Naive thymus-derived CD4-positive, alpha-beta T cell (primary cell): Measurements from ENCODE around the gene DRGX. TPM values are rescaled to one million over a fixed set of nuclear protein-coding genes. Genes with fewer than 3 reads are reported as not detected.

Experiments
- ATAC-seq: fragments of 150-1000 bp; cut with Tn5 transposase; 2 replicates; pipeline ENCODE4 v1.10.0; 2021; ENCODE audit warnings: mild to moderate bottlenecking, moderate library complexity
- CTCF ChIA-PET: fragments of 350-600 bp; sonication (Branson Sonifier 250); formaldehyde crosslinking; loops from one replicate; lab custom pipeline; 2021; ENCODE audit warnings: antibody characterized with exemption; lab: Charles Lee
- POLR2A ChIA-PET: fragments of 350-600 bp; sonication (Branson Sonifier 250); formaldehyde crosslinking; loops from one replicate; lab custom pipeline; 2021; ENCODE audit warnings: antibody characterized with exemption, inconsistent platforms; lab: Charles Lee
- DNase-seq, 9 donors: peaks; one replicate each; pipeline versions ENCODE4 v3.0.0 to v3.0.0-alpha.2; 2020 to 2022; ENCODE audit warnings: mixed read lengths in 1 of 9
- H3K27ac ChIP-seq: one replicate; pipeline ENCODE4 v1.7.0; 2013; ENCODE audit warnings: mild to moderate bottlenecking, low read depth, low read length, moderate library complexity
- H3K27me3 ChIP-seq, 2 donors: one replicate each; pipeline ENCODE4 v1.7.0; 2013; ENCODE audit warnings: low read length in 2 of 2, mild to moderate bottlenecking in 2 of 2, moderate library complexity in 2 of 2; ENCODE audit not compliant: control insufficient read depth in 2 of 2, insufficient read depth in 2 of 2
- H3K36me3 ChIP-seq, 3 experiments: 1 replicate in 2 of 3; 2 replicates in 1 of 3; pipeline ENCODE4 v1.7.0; 2013; ENCODE audit warnings: low read length in 3 of 3, mild to moderate bottlenecking in 3 of 3, moderate library complexity in 1 of 3; ENCODE audit not compliant: insufficient read depth in 3 of 3, control insufficient read depth in 2 of 3
- H3K4me1 ChIP-seq, 2 donors: one replicate each; pipeline ENCODE4 v1.7.0; 2013; ENCODE audit warnings: low read length in 2 of 2, mild to moderate bottlenecking in 2 of 2, moderate library complexity in 1 of 2; ENCODE audit not compliant: control insufficient read depth in 2 of 2, insufficient read depth in 2 of 2
- H3K4me3 ChIP-seq: 2 replicates; pipeline ENCODE4 v1.7.0; 2013; ENCODE audit warnings: mild to moderate bottlenecking, low read length
- H3K9me3 ChIP-seq, 3 experiments: 1 replicate in 2 of 3; 2 replicates in 1 of 3; pipeline ENCODE4 v1.7.0; 2013; ENCODE audit warnings: low read length in 3 of 3; ENCODE audit not compliant: control insufficient read depth in 2 of 3
- H3K27ac Mint-ChIP-seq, 9 donors: one replicate each; pipeline ENCODE4 v1.8.0; 2020 to 2022; ENCODE audit warnings: mixed read lengths in 9 of 9, mild to moderate bottlenecking in 8 of 9, moderate library complexity in 5 of 9, inconsistent platforms in 2 of 9
- H3K27me3 Mint-ChIP-seq, 5 donors: one replicate each; pipeline ENCODE4 v1.8.0; 2021 to 2022; ENCODE audit warnings: mixed read lengths in 5 of 5, mild to moderate bottlenecking in 1 of 5
- H3K36me3 Mint-ChIP-seq, 5 donors: one replicate each; pipeline ENCODE4 v1.8.0; 2020 to 2022; ENCODE audit warnings: mixed read lengths in 5 of 5, mild to moderate bottlenecking in 3 of 5, inconsistent platforms in 1 of 5
- H3K4me1 Mint-ChIP-seq, 7 donors: one replicate each; pipeline ENCODE4 v1.8.0; 2020 to 2022; ENCODE audit warnings: mixed read lengths in 7 of 7, mild to moderate bottlenecking in 3 of 7, inconsistent platforms in 1 of 7
- H3K4me3 Mint-ChIP-seq, 10 donors: one replicate each; pipeline ENCODE4 v1.8.0; 2020 to 2022; ENCODE audit warnings: mild to moderate bottlenecking in 10 of 10, mixed read lengths in 10 of 10, moderate library complexity in 6 of 10, inconsistent platforms in 2 of 10
- H3K9me3 Mint-ChIP-seq, 11 donors: one replicate each; pipeline ENCODE4 v1.8.0; 2020 to 2022; ENCODE audit warnings: mixed read lengths in 11 of 11, mild to moderate bottlenecking in 4 of 11, inconsistent platforms in 1 of 11, moderate library complexity in 1 of 11
- intact Hi-C, 2 donors: fragments of 100-400 bp; cut with micrococcal nuclease; formaldehyde crosslinking; loops; one replicate each; pipeline ENCODE4 v1.15.1; 2023
- polyA plus RNA-seq, 2 donors: library from polyadenylated mRNA; unstranded; fragments of 300-500 nt; fragmentation: Illumina TruSeq; gene quantifications; one replicate each; pipeline ENCODE4 v1.2.3, GENCODE V29; 2021
- total RNA-seq, 6 experiments: library from RNA in 5 of 6; stranded (reverse) in 5 of 6; gene quantifications; 1 replicate in 5 of 6; 2 replicates in 1 of 6; pipeline ENCODE4 v1.2.3 and lab custom pipeline; 2021 to 2026

DRGX gene
- total and polyA plus RNA-seq, 7 experiments from 2014 or later: not detected

DNA sequence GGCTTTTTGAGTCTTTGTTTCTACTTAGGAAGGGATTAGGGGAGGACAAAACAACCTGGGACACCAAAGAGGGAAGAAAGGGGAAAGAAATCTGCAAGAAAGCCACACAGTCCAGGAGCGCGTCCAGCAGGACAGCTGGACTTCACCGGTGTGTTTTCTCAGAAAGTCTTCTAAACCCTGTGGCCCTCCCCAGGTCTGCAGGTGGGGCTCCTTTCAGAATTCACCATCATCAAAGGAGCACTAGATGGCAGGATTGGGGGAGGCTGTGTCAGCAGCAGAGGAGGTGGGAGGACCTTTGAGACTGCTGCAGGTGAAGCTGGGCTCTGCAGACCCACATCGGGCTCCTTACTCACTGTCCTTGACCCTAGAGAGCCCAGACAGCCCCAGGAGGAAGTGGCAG lies 13.9 kb upstream of the DRGX start:
- Mint-ChIP-seq H3K4me1 (peaks cover 0 to 2% (median 0%) of the 10 kb centered on the region in 7 donors), H3K36me3 (no peaks in the 10 kb centered on the region), H3K4me3 (no peak overlapping the region), H3K27me3 (peaks cover 20 to 55% (median 46%) of the 10 kb centered on the region in 5 donors), H3K9me3 (no peaks in the 10 kb centered on the region), H3K27ac (no peak overlapping the region)
- ChIA-PET CTCF (interaction anchor here (0.5 kb wide), 1 partner anchor 101 kb away, joined by 3 read pairs; no protein-coding TSS in a partner anchor), POLR2A (no interaction called here)
- Histone ChIP-seq H3K27ac (no peak overlapping the region), H3K9me3 (no peaks in the 10 kb centered on the region), H3K4me1 (no peaks in the 10 kb centered on the region), H3K36me3 (no peaks in the 10 kb centered on the region), H3K27me3 (no peaks in the 10 kb centered on the region), H3K4me3 (no peak overlapping the region)
- DNase-seq (no peak), ATAC-seq (no peak)
- intact Hi-C loops: no loop called here

- no peaks in the 10 kb centered on the region for H3K36me3 ChIP-seq
- no peak overlapping the region for H3K27ac ChIP-seq
- H3K9me3 ChIP-seq: no peaks in the 10 kb centered on the region
- intact Hi-C loops: no loop called here
- Mint-ChIP-seq H3K4me3 (no peak overlapping the region), H3K36me3 (no peaks in the 10 kb centered on the region), H3K9me3 (no peaks in the 10 kb centered on the region), H3K27ac (no peak overlapping the region), H3K4me1 (peaks cover 0 to 2% (median 0%) of the 10 kb centered on the region in 7 donors), H3K27me3 (peaks cover 21 to 58% (median 52%) of the 10 kb centered on the region in 5 donors)
- DNase-seq (no peak), ATAC-seq (no peak)
- no peaks in the 10 kb centered on the region for H3K4me1 ChIP-seq
- no peak overlapping the region for H3K4me3 ChIP-seq
- POLR2A ChIA-PET: no interaction called here
- no peaks in the 10 kb centered on the region for H3K27me3 ChIP-seq
- CTCF ChIA-PET: interaction anchor here (1.0 to 2.4 kb wide), 4 partner anchors 9 to 111 kb away, joined by 4 to 37 read pairs (median 16); no protein-coding TSS in a partner anchor
Observed at GRCh38 chr10:49408519-49409306, 12.8 kb upstream of the DRGX start.

DNA sequence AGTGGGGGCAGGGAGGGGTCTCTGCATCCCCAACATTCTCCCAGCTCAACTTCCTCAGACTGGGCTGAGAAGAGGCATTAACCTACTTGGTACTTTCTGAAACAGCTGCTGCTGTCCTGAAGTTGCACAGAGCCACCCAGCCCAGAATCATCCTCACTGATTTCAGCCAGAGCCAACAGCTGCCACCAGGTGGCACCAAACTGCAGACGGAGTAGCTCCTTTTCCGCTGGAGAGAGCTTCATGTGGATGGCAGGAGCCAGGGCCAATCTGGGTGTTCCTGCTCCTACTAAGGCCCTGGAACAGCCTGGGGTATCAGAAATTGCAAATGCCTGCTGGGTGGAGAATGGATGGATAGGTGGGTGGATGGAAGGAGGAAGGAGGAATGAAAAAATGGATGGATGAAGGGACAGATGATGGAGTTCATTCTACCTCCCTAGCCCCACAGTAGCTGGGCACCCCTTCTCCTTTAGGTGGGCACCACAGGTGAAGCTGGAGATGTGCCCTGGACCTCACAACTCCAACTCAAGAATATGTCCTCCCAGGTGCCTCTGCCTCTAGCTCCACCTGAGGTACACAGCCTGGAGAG lies 11.8 kb upstream of the DRGX start:
- intact Hi-C loops: loop anchor here (1.0 to 2.0 kb wide), 3 partner anchors 105 to 749 kb away; no protein-coding TSS in a partner anchor
- Histone ChIP-seq H3K4me3 (no peak overlapping the region), H3K4me1 (no peaks in the 10 kb centered on the region), H3K27me3 (no peaks in the 10 kb centered on the region), H3K36me3 (no peaks in the 10 kb centered on the region), H3K9me3 (no peaks in the 10 kb centered on the region), H3K27ac (no peak overlapping the region)
- H3K4me3 Mint-ChIP-seq: no peak overlapping the region
- no peaks in the 10 kb centered on the region for H3K36me3 Mint-ChIP-seq
- CTCF ChIA-PET: interaction anchor here (0.8 to 2.4 kb wide), 10 partner anchors 8 to 131 kb away, joined by 3 to 37 read pairs (median 4); partner anchors contain the start of gene ERCC6
- no peaks in the 10 kb centered on the region for H3K9me3 Mint-ChIP-seq
- H3K27me3 Mint-ChIP-seq: peaks cover 24 to 69% (median 60%) of the 10 kb centered on the region in 5 donors
- peaks cover 0 to 2% (median 0%) of the 10 kb centered on the region in 7 donors for H3K4me1 Mint-ChIP-seq
- ATAC-seq (peak; percentile 74), DNase-seq (peak; percentile 29 to 72 (median 56))
- peak overlapping the region in 2 of 9 donors; percentile 2 to 22 for H3K27ac Mint-ChIP-seq
- POLR2A ChIA-PET: no interaction called here

- no peak overlapping the region for H3K4me3 ChIP-seq
Observed at GRCh38 chr10:49407151-49407550, 11.3 kb upstream of the DRGX start.

DNA sequence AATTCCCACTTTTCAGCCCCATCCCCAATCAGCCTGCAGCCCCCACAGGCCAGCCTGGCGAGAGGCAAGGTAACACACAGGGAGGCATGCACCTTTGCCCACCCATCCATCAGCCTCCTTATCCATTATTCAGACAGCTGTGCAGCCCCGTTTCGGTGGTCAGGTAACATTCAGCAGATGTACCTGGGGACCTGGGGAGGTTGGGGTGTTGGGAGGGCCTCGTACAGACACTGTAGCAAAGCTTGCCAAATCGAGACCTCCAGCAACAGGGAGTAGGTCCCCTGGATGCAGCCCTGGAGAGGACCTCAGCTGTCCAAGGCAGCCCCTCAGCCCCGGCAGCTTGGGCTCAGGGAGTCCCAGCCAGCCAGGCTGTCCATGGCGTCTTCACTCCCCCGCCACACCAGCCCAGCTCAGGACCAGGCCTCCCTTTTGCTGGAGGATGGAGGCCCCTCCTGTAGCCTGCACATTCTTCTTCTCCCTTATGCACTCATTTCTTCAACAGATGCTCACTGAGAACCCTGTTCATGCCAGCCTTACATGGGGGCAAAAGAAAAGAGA lies 8.5 kb upstream of the DRGX start:
- intact Hi-C loops: no loop called here
- POLR2A ChIA-PET: no interaction called here
- no peak overlapping the region for H3K4me3 Mint-ChIP-seq
- H3K9me3 Mint-ChIP-seq: no peaks in the 10 kb centered on the region
- CTCF ChIA-PET: no interaction called here
- peaks cover 45 to 77% (median 52%) of the 10 kb centered on the region in 5 donors for H3K27me3 Mint-ChIP-seq
- H3K27ac Mint-ChIP-seq: no peak overlapping the region
- no peak for ATAC-seq
- peaks cover 0 to 2% (median 0%) of the 10 kb centered on the region in 7 donors for H3K4me1 Mint-ChIP-seq
- H3K27me3 ChIP-seq: peaks cover 0 to 6% of the 10 kb centered on the region in 2 donors
- no peak overlapping the region for H3K4me3 ChIP-seq
- H3K36me3 ChIP-seq: no peaks in the 10 kb centered on the region
- no peak for DNase-seq
- H3K36me3 Mint-ChIP-seq: no peaks in the 10 kb centered on the region
- no peak overlapping the region for H3K27ac ChIP-seq
- H3K4me1 ChIP-seq: no peaks in the 10 kb centered on the region
- H3K9me3 ChIP-seq: no peaks in the 10 kb centered on the region

More at GRCh38 chr10:49407151-49407550, 11.3 kb upstream of the DRGX start:
- H3K27ac ChIP-seq: no peak overlapping the region
- Mint-ChIP-seq H3K27ac (no peak overlapping the region), H3K27me3 (peaks cover 24 to 74% (median 60%) of the 10 kb centered on the region in 5 donors), H3K9me3 (no peaks in the 10 kb centered on the region), H3K4me1 (peaks cover 0 to 2% (median 0%) of the 10 kb centered on the region in 7 donors), H3K36me3 (no peaks in the 10 kb centered on the region), H3K4me3 (no peak overlapping the region)
- no peaks in the 10 kb centered on the region for H3K27me3 ChIP-seq
- no peaks in the 10 kb centered on the region for H3K9me3 ChIP-seq
- POLR2A ChIA-PET: no interaction called here
- CTCF ChIA-PET: interaction anchor here (0.8 to 2.4 kb wide), 9 partner anchors 46 to 132 kb away, joined by 3 to 37 read pairs (median 4); partner anchors contain the start of gene ERCC6
- intact Hi-C loops: loop anchor here (1.0 to 2.0 kb wide), 3 partner anchors 105 to 748 kb away; no protein-coding TSS in a partner anchor
- no peak for ATAC-seq
- H3K4me1 ChIP-seq: no peaks in the 10 kb centered on the region
- peak in 1 of 9 donors; percentile 2 for DNase-seq
- H3K36me3 ChIP-seq: no peaks in the 10 kb centered on the region

DNA sequence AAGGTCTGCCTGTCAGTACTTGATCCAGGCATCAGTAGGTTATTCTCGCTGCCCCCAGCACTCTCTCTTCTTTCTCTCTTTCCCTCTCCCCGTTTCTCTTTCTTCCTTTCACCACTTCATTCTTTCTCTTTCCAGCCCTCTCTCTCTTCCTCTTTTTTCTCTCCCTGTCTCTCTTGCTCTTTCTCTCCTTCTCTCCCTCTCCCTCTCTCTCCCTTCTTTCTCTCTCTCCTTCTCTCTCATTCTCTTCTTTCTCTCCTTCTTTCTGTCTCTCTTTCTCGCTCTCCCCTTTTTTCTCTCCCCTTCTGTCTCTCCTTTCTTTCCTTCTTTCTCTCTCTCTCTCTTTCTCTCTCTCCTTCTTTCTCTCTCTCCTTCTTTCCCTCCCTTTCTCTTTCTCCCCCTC lies 7.5 kb upstream of the DRGX start:
- CTCF ChIA-PET: interaction anchor here (1.4 kb wide), 1 partner anchor 109 kb away, joined by 4 read pairs; no protein-coding TSS in a partner anchor
- H3K9me3 ChIP-seq: no peaks in the 10 kb centered on the region
- H3K4me1 Mint-ChIP-seq: peaks cover 1 to 6% (median 5%) of the 10 kb centered on the region in 7 donors
- peaks cover 3 to 10% of the 10 kb centered on the region in 2 donors for H3K27me3 ChIP-seq
- peaks cover 52 to 80% (median 58%) of the 10 kb centered on the region in 5 donors for H3K27me3 Mint-ChIP-seq
- H3K36me3 Mint-ChIP-seq: peaks cover 0 to 4% (median 0%) of the 10 kb centered on the region in 5 donors
- peaks cover 0 to 5% (median 0%) of the 10 kb centered on the region in 11 donors for H3K9me3 Mint-ChIP-seq
- intact Hi-C loops: no loop called here
- POLR2A ChIA-PET: no interaction called here
- no peak for ATAC-seq
- H3K4me3 ChIP-seq: no peak overlapping the region
- H3K36me3 ChIP-seq: no peaks in the 10 kb centered on the region
- peaks cover 0 to 2% of the 10 kb centered on the region in 2 donors for H3K4me1 ChIP-seq
- H3K27ac Mint-ChIP-seq: no peak overlapping the region
- no peak for DNase-seq
- H3K27ac ChIP-seq: no peak overlapping the region
- no peak overlapping the region for H3K4me3 Mint-ChIP-seq
